Muscle of leg (tissue), 11 donors: ENCODE measurements around the gene RSPH10B2. TPM values are rescaled to one million over a fixed set of nuclear protein-coding genes. Genes with fewer than 3 reads are reported as not detected.
"Not testable (repeated sequence)": the region's sequence is repeated elsewhere in the genome, so short reads cannot be mapped to it uniquely, and the experiment has no call there.

Source experiments
- DNase-seq: peaks from one replicate; pipeline ENCODE4 v3.0.0; 2013
- H3K27ac ChIP-seq: one replicate; pipeline ENCODE4 v1.5.1; 2013; ENCODE audit warnings: mild to moderate bottlenecking, low read length, control low read depth
- H3K27me3 ChIP-seq: one replicate; pipeline ENCODE4 v1.6.1; 2013; ENCODE audit warnings: low read length; ENCODE audit not compliant: control insufficient read depth, insufficient read depth
- H3K36me3 ChIP-seq: one replicate; pipeline ENCODE4 v1.6.1; 2013; ENCODE audit warnings: low read length; ENCODE audit not compliant: control insufficient read depth, insufficient read depth
- H3K4me1 ChIP-seq: one replicate; pipeline ENCODE4 v1.6.1; 2013; ENCODE audit warnings: low read length; ENCODE audit not compliant: control insufficient read depth, insufficient read depth
- H3K4me3 ChIP-seq: one replicate; pipeline ENCODE4 v1.5.1; 2013; ENCODE audit warnings: low read length, control low read depth
- H3K9me3 ChIP-seq: replicated peaks from 2 replicates; pipeline ENCODE4 v1.6.1; 2013; ENCODE audit warnings: low read depth, low read length; ENCODE audit not compliant: control insufficient read depth
- WGBS: methylation state at CpG from one replicate; pipeline ENCODE4 v1.1.5; 2013; ENCODE audit warnings: missing lambda C conversion rate; ENCODE audit not compliant: insufficient coverage; 5-methylcytosine and 5-hydroxymethylcytosine counted together
- polyA plus RNA-seq, 8 donors: library from polyadenylated mRNA; unstranded; fragments of 120-200 nt; gene quantifications; one replicate each; pipeline versions ENCODE4 v1.2.1 to v1.2.3, GENCODE V29; 2013; ENCODE audit warnings: inconsistent platforms in 1 of 8, low replicate concordance in 1 of 8; ENCODE audit not compliant: insufficient read length in 8 of 8, insufficient read depth in 1 of 8
- total RNA-seq: library from RNA; stranded (reverse); fragments of 120-200 nt; gene quantifications from one replicate; pipeline ENCODE4 v1.2.4, GENCODE V29; 2013

The RSPH10B2 gene
- total and polyA plus RNA-seq, 9 donors, result 0.10 to 0.95 (median 0.47) TPM; not detected in 1

DNA sequence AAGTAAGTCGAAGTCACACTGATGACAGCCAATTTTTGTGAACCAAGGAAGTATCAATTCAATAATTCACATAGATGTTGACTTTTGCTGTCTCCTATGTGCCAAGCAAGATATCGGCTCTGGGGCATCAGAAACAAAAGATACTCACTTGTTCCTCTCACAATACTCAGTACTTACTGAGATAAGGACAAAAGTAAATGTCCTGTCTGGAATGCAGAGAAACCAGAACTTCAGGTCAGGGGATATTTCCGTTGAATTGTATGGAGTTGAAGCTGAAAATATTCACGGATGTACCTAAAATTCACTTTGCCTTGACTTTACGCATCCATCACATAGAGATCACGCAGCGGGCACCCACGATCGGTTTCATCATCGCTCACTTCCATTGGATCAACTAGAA, 83.2 kb downstream of the RSPH10B2 start:
- not testable (repeated sequence) for H3K27me3 ChIP-seq, DNase-seq, H3K27ac ChIP-seq, H3K36me3 ChIP-seq, H3K9me3 ChIP-seq, H3K4me3 ChIP-seq, H3K4me1 ChIP-seq
- 95% methylated on average over 7 of the region's 10 CpGs for WGBS

DNA sequence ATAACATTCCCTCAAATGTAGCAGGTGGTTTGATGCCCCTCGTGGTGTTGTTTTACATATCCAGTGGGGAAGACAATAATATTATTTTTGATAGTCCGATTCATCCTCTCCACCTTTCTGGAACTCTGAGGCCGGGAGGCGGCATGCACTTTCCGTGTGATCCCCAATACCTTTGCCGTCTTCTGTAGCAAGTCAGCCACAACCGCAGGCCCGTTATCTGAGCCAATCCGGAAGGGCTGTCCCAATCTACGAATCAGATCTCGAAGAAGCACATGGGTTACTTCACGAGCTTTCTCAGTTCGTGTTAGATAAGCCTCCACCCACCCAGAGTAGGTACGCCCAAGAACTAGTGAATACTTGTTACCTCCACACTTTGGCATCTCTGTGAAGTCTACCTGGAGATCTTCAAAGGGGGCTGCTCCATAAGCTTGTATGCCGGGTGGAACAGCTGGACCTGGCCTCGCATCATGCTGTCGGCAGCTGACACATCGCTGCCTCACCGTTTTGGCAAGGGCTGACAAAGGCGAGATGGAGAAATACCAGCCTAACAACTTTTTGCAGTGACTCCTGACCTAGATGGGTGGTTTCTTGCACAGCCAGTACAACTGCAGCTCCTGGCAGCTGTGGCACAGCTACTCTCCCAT, 88.5 kb downstream of the RSPH10B2 start:
- DNase-seq, H3K27ac ChIP-seq, H3K9me3 ChIP-seq, H3K27me3 ChIP-seq, H3K4me1 ChIP-seq, H3K36me3 ChIP-seq, H3K4me3 ChIP-seq: not testable (repeated sequence)
- 70% methylated on average over 12 of the region's 20 CpGs for WGBS

DNA sequence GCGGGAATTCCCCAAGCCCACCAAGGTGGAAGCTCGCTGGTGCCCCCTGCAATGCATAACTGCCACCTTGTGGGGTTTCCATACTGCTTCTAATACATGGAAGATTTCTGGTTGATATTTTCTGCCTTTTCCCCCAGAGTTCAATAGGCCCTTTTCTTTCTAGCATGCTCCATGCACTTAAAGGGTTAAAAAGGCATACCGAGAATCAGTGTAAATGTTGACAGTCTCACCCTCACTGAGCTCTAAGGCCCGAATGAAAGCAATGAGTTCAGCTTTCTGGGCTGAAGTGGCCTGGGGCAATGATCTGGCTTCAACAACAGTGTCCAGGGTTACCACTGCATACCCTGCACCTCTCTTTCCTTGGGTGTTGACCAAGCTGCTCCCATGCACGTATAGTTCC, 89.2 kb downstream of the RSPH10B2 start:
- 20% methylated on average over 1 of the region's 5 CpGs for WGBS
- H3K36me3 ChIP-seq, result not testable (repeated sequence)

DNA sequence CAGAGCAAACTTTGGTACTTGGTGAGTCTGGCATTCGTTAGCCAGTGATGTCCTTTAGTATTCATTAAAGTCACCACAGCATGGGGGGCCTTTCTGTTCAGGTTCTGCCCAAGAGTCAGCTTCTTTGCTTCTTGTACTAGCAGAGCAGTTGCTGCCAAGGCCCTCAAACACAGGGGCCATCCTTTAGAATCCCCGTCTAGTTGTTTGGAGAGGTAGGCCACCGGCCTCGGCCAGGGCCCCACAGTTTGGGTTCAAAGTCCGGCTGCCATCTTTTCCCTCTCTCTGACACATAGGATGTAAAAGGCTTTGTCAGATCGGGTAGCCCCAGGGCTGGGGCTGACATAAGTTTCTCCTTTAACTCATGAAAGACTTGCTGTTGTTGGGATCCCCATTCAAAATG, 89.8 kb downstream of the RSPH10B2 start:
- H3K4me3 ChIP-seq, H3K27me3 ChIP-seq, DNase-seq, H3K27ac ChIP-seq, H3K4me1 ChIP-seq, H3K9me3 ChIP-seq, H3K36me3 ChIP-seq: not testable (repeated sequence)
- 76% methylated on average over 5 of the region's 6 CpGs for WGBS

More for the DNA sequence above, 89.2 kb downstream of the RSPH10B2 start:
- not testable (repeated sequence) for H3K4me1 ChIP-seq, H3K4me3 ChIP-seq, H3K27me3 ChIP-seq, H3K27ac ChIP-seq, H3K9me3 ChIP-seq, DNase-seq

DNA sequence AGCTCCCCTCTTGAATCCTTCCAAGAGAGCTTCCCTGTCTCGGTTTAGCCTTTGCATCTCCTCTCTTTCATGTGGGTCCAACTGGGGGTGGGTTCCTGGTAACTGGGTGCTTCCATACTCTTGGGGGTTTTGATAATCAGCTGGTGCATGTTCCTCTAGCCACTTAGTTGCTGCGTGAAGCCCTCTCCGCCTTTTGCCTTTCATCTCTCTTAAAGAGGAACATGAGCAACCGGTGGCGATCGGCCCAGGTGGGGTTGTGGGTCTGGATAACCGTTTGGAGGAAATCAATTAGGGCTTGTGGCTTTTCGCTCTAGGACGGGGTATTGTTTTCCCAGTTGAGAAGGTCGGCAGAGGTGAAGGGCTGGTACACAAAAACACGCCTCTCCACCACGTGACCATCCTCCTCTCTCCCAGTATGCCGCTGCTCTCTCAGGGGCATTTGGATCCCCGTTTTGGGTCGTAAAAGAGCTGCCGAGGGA, 92.1 kb downstream of the RSPH10B2 start:
- H3K36me3 ChIP-seq, H3K4me1 ChIP-seq, H3K27me3 ChIP-seq, DNase-seq, H3K9me3 ChIP-seq, H3K4me3 ChIP-seq, H3K27ac ChIP-seq: not testable (repeated sequence)
- WGBS, result no CpG with 5 or more reads among the region's 16 CpGs

DNA sequence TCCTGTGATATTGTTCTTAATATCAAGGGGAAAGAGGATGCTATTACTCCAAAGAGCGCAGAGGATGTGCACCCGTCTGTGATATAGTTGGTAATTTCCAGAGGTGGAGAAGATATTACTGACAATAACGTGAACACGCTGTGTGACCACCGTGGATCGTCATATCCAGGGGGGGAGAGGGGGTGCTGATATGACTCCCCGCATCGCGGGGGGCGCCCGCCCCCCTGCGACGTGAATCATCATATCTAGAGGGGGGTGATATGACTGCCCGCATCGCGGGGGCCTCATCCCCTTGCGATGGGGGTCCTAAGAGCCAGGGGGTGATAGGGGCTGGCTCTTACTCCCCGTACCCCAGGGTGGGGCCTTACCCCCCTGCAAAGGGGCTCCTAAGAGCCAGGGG, 93.8 kb downstream of the RSPH10B2 start:
- H3K27me3 ChIP-seq, H3K36me3 ChIP-seq, H3K4me1 ChIP-seq, H3K27ac ChIP-seq, H3K9me3 ChIP-seq, H3K4me3 ChIP-seq, DNase-seq: not testable (repeated sequence)
- WGBS, result 93% methylated on average over 2 of the region's 18 CpGs

Other genes starting within 250 kb of the RSPH10B2 start
- gene GRID2IP, start 202.6 kb upstream of the RSPH10B2 start, total RNA-seq, result 0.09 TPM
- gene GRID2IP, start 202.6 kb upstream of the RSPH10B2 start, polyA plus RNA-seq, result under 1 TPM; 0.04 to 0.18 (median 0.09) TPM
- gene ZDHHC4, start 176.6 kb upstream of the RSPH10B2 start, total RNA-seq, result 57.5 TPM
- 10 to 100 TPM; 37.0 to 50.4 (median 43.5) TPM for gene ZDHHC4, start 176.6 kb upstream of the RSPH10B2 start, polyA plus RNA-seq
- 11.6 TPM for gene INTS15, start 164.1 kb upstream of the RSPH10B2 start, total RNA-seq
- 10 to 100 TPM; 18.8 to 27.6 (median 24.4) TPM for gene INTS15, start 164.1 kb upstream of the RSPH10B2 start, polyA plus RNA-seq
- 7.2 TPM for gene ZNF853, start 138.5 kb upstream of the RSPH10B2 start, total RNA-seq
- gene ZNF853, start 138.5 kb upstream of the RSPH10B2 start, polyA plus RNA-seq, result 10 to 100 TPM; 13.6 to 16.9 (median 15.0) TPM
- gene ZNF316, start 116.8 kb upstream of the RSPH10B2 start, total RNA-seq, result 11.1 TPM
- gene ZNF316, start 116.8 kb upstream of the RSPH10B2 start, polyA plus RNA-seq, result 10 to 100 TPM; 23.1 to 37.9 (median 28.4) TPM
- gene ZNF12, start 47.2 kb upstream of the RSPH10B2 start, total RNA-seq, result 23.9 TPM
- gene ZNF12, start 47.2 kb upstream of the RSPH10B2 start, polyA plus RNA-seq, result 10 to 100 TPM; 15.4 to 22.9 (median 18.9) TPM
- gene CCZ1B, start 72.2 kb downstream of the RSPH10B2 start, total RNA-seq, result 83.2 TPM
- 10 to 100 TPM; 28.4 to 45.0 (median 40.8) TPM for gene CCZ1B, start 72.2 kb downstream of the RSPH10B2 start, polyA plus RNA-seq